Nephron progenitor cell (in vitro differentiated cells): ENCODE measurements around the gene PGM2.

Experiments
- DNase-seq: peaks from one replicate; pipeline ENCODE4 v3.0.0; 2021
- H3K27ac Mint-ChIP-seq: 2 replicates; pipeline ENCODE4 v1.8.0; 2021; ENCODE audit warnings: mild to moderate bottlenecking, moderate library complexity, mixed read lengths
- H3K27me3 Mint-ChIP-seq: 2 replicates; pipeline ENCODE4 v1.8.0; 2021; ENCODE audit warnings: mild to moderate bottlenecking, low read depth, mixed read lengths; ENCODE audit not compliant: poor library complexity
- H3K36me3 Mint-ChIP-seq: 2 replicates; pipeline ENCODE4 v1.8.0; 2021; ENCODE audit warnings: low read depth, mixed read lengths
- H3K4me1 Mint-ChIP-seq: 2 replicates; pipeline ENCODE4 v1.8.0; 2021; ENCODE audit warnings: mixed read lengths
- H3K4me3 Mint-ChIP-seq: 2 replicates; pipeline ENCODE4 v1.8.0; 2021; ENCODE audit warnings: mild to moderate bottlenecking, moderate library complexity, mixed read lengths
- H3K9me3 Mint-ChIP-seq: 2 replicates; pipeline ENCODE4 v1.8.0; 2021; ENCODE audit warnings: mild to moderate bottlenecking, moderate library complexity, mixed read lengths
- TF ChIP-seq, protein P1 (sequence below): fragments of 200-600 bp; sonication (generic); IDR thresholded peaks from 2 replicates; pipeline ENCODE4 v1.5.0; 2021; ENCODE audit warnings: antibody characterized with exemption

Gene PGM2

DNA sequence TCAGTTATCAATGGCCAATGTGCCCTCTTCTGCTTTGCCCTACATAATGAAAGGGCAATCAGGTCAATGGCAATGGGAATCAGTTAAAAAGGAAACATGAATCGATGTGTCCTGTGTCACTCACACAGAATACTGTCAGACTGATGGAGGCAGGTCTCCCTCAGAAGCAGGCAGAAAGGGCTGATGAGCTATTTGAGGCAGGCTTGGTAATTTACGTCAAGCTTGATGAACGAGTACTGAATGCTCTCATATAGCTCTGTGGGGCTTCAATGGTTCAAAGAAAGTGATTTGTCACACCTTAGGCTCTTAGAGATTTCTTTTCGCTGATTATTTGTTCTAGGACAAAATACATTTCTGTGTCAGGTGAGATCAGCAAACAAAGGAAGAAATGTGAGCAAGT lies 41.8 kb downstream of the PGM2 start:
- H3K4me3 Mint-ChIP-seq = no peak overlapping the region
- DNase-seq = no peak
- TF ChIP-seq, protein P1, sequence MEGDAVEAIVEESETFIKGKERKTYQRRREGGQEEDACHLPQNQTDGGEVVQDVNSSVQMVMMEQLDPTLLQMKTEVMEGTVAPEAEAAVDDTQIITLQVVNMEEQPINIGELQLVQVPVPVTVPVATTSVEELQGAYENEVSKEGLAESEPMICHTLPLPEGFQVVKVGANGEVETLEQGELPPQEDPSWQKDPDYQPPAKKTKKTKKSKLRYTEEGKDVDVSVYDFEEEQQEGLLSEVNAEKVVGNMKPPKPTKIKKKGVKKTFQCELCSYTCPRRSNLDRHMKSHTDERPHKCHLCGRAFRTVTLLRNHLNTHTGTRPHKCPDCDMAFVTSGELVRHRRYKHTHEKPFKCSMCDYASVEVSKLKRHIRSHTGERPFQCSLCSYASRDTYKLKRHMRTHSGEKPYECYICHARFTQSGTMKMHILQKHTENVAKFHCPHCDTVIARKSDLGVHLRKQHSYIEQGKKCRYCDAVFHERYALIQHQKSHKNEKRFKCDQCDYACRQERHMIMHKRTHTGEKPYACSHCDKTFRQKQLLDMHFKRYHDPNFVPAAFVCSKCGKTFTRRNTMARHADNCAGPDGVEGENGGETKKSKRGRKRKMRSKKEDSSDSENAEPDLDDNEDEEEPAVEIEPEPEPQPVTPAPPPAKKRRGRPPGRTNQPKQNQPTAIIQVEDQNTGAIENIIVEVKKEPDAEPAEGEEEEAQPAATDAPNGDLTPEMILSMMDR = no peak
- H3K27ac Mint-ChIP-seq = peak overlapping the region; percentile 17
- peaks cover 7% of the 10 kb centered on the region for H3K4me1 Mint-ChIP-seq
- no peaks in the 10 kb centered on the region for H3K27me3 Mint-ChIP-seq
- H3K9me3 Mint-ChIP-seq = peaks cover 4% of the 10 kb centered on the region
- H3K36me3 Mint-ChIP-seq = peaks cover 28% of the 10 kb centered on the region

DNA sequence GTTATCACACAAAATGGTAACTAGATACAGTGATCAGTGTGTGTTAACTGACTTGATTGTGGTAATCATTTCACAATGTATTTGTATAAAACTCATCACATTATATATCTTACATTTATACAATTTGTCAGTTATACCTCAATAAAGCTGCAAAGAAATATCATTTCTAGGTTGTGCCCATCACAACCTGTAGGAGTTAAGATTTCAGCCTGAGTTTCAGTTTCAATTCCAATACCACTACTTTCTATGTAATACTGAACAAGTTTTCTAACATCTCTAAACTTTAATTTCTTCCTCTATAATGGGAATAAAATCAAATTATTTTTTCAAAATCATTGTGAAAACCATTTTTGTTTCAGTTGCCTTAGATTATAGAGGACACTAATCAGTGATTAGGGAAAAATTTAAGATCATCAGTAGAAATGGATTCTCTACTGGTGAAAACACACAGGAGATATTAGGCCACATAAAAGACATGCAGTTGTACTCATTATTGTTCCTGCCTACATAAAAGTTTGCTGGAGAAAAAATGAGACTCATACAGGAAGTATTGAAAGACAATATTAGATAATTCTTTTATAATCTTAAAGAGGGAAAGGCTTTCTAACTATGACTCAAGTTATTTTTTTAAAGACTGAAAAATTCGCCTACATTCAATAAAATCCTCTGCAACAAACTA lies 46.0 kb downstream of the PGM2 start:
- no peaks in the 10 kb centered on the region for H3K27me3 Mint-ChIP-seq
- no peak for DNase-seq
- peaks cover 18% of the 10 kb centered on the region for H3K4me1 Mint-ChIP-seq
- H3K36me3 Mint-ChIP-seq = peaks cover 6% of the 10 kb centered on the region
- TF ChIP-seq, protein P1 = no peak
- H3K9me3 Mint-ChIP-seq = no peaks in the 10 kb centered on the region
- no peak overlapping the region for H3K27ac Mint-ChIP-seq
- no peak overlapping the region for H3K4me3 Mint-ChIP-seq

DNA sequence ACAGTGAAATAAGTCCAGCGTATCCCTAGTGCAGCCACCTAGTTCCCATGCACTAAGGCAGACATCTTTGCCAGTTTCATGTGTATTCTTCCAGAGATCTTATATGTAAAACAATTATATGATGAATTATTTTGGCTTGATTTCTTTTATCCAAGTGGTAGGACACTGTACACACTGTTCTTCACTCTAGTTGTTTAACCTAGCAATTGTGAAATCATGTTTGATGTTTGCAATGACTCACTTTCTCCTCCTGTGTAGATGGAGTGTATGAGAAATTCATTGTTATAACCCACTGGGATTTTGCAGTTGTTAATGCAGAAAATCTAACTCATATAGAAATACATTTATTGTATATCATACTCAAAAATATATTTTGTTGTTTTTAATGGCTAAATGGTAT lies 46.9 kb downstream of the PGM2 start:
- Mint-ChIP-seq H3K9me3 (no peaks in the 10 kb centered on the region), H3K4me1 (peaks cover 14% of the 10 kb centered on the region), H3K27ac (no peak overlapping the region), H3K4me3 (no peak overlapping the region), H3K36me3 (no peaks in the 10 kb centered on the region), H3K27me3 (peaks cover 3% of the 10 kb centered on the region)
- DNase-seq = no peak
- TF ChIP-seq, protein P1 = no peak

DNA sequence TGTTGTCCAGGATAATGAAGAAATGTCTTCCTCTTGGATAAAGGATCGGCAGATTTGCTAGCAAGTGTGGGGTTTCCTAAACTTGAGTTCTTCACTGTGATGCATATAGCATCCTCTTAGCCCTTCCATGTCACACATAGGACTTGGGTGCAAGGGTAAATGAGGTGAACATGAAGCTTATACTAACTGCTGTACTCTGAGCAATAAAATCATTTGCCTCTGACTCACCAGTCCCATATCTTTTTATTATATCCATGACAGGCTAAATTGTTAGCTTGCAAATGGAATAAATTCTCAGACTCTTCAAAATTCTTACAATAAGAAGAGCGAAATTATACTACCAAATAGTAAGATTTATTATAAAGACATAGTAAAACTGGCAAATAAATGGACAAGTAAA lies 49.7 kb downstream of the PGM2 start:
- no peak for DNase-seq
- TF ChIP-seq, protein P1 = no peak
- Mint-ChIP-seq H3K4me3 (no peak overlapping the region), H3K36me3 (no peaks in the 10 kb centered on the region), H3K9me3 (no peaks in the 10 kb centered on the region), H3K27ac (no peak overlapping the region), H3K27me3 (peaks cover 3% of the 10 kb centered on the region), H3K4me1 (peaks cover 12% of the 10 kb centered on the region)

DNA sequence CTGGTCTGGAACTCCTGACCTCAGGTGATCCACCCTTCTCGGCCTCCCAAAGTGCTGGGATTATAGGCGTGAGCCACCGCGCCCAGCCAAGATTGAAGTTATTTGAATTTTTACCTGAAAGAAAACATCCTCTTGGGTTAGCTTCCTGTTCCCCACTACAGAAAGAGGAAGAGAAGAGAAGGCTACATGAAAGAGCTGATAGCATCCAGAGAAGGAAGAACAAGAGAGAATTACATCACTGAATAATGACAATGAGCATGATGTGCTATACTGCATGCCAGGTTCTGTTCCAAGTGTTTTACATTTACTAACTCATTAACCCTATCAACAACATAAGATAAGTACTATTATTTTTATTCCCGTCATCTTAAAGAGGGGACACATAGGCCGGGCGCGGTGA lies 52.9 kb downstream of the PGM2 start:
- H3K27me3 Mint-ChIP-seq = peaks cover 21% of the 10 kb centered on the region
- peaks cover 12% of the 10 kb centered on the region for H3K4me1 Mint-ChIP-seq
- no peak overlapping the region for H3K27ac Mint-ChIP-seq
- H3K9me3 Mint-ChIP-seq = no peaks in the 10 kb centered on the region
- H3K36me3 Mint-ChIP-seq = no peaks in the 10 kb centered on the region
- TF ChIP-seq, protein P1 = no peak
- DNase-seq = no peak
- no peak overlapping the region for H3K4me3 Mint-ChIP-seq

DNA sequence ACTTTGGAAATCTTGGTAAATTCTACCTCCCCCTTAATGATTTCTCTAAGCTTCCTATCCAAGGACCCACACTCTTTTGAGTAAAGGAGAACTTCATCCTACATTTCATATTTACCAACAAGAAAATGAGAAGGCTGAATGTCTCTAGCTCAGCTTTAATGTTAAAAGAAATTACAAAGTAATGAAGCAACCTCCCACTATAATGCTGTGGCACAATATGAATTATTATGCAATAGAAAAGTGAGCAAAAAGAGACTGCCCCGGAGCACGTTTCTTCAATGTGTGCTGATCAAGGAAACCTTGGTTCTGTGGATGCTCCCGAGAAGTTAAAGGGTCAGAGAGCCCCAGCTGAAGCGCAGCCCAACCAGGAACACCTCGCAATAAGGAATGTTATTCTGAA lies 55.3 kb downstream of the PGM2 start:
- no peak for DNase-seq
- H3K4me1 Mint-ChIP-seq = peaks cover 7% of the 10 kb centered on the region
- no peaks in the 10 kb centered on the region for H3K9me3 Mint-ChIP-seq
- H3K36me3 Mint-ChIP-seq = no peaks in the 10 kb centered on the region
- H3K27ac Mint-ChIP-seq = no peak overlapping the region
- H3K4me3 Mint-ChIP-seq = no peak overlapping the region
- peaks cover 45% of the 10 kb centered on the region for H3K27me3 Mint-ChIP-seq
- TF ChIP-seq, protein P1 = no peak
